ENCODE data around the gene NUAK2. TPM values are rescaled to one million over a fixed set of nuclear protein-coding genes. Genes with fewer than 3 reads are reported as not detected.
"Not testable (repeated sequence)": the region's sequence is repeated elsewhere in the genome, so short reads cannot be mapped to it uniquely, and the experiment has no call there.

NUAK2 gene
- total RNA-seq: 1.2 and 1.8 TPM in 2 replicates

- DNase-seq (ENCODE audit: low read depth, low spot score): peak; percentile 67
These were observed at the start of gene NUAK2 for GRCh38 chr1:205321162-205321958. Gene NUAK2 (minus strand): TSS chr1:205321745. CDS start chr1:205321628, 117 bp downstream.

GRCh38 chr1:205370780-205371179 lies 49.2 kb upstream of the NUAK2 start:
- no peak for DNase-seq (ENCODE audit: low read depth, low spot score)

GRCh38 chr1:205369701-205370123 lies 48.2 kb upstream of the NUAK2 start:
- no peak for DNase-seq (ENCODE audit: low read depth, low spot score)

GRCh38 chr1:205368478-205368877 lies 46.9 kb upstream of the NUAK2 start:
- no peak for DNase-seq (ENCODE audit: low read depth, low spot score)

GRCh38 chr1:205365945-205366463 lies 44.5 kb upstream of the NUAK2 start:
- DNase-seq (ENCODE audit: low read depth, low spot score): no peak

GRCh38 chr1:205365086-205365485 lies 43.5 kb upstream of the NUAK2 start:
- not testable (repeated sequence) for DNase-seq (ENCODE audit: low read depth, low spot score)

- DNase-seq (ENCODE audit: low read depth, low spot score): no peak
These were observed 39.3 kb upstream of the NUAK2 start for GRCh38 chr1:205360891-205361290.

GRCh38 chr1:205359771-205360565 lies 38.4 kb upstream of the NUAK2 start:
- no peak for DNase-seq (ENCODE audit: low read depth, low spot score)

- DNase-seq (ENCODE audit: low read depth, low spot score): no peak
These were observed 37.0 kb upstream of the NUAK2 start for GRCh38 chr1:205358579-205358978.

- DNase-seq (ENCODE audit: low read depth, low spot score): no peak
These were observed 36.0 kb upstream of the NUAK2 start for GRCh38 chr1:205357567-205357966.

- DNase-seq (ENCODE audit: low read depth, low spot score): no peak
These were observed 35.0 kb upstream of the NUAK2 start, which contains the start of gene KLHDC8A for GRCh38 chr1:205356440-205357139. Gene KLHDC8A (minus strand): TSS chr1:205356922. CDS start chr1:205343604, 13,318 bp downstream.

GRCh38 chr1:205355075-205355453 lies 33.5 kb upstream of the NUAK2 start:
- no peak for DNase-seq (ENCODE audit: low read depth, low spot score)

GRCh38 chr1:205354259-205355074 lies 32.9 kb upstream of the NUAK2 start:
- DNase-seq (ENCODE audit: low read depth, low spot score): peak; percentile 22

- no peak for DNase-seq (ENCODE audit: low read depth, low spot score)
These were observed 32.1 kb upstream of the NUAK2 start for GRCh38 chr1:205353612-205354011.

GRCh38 chr1:205353191-205353590 lies 31.6 kb upstream of the NUAK2 start:
- no peak for DNase-seq (ENCODE audit: low read depth, low spot score)

GRCh38 chr1:205351984-205352713 lies 30.6 kb upstream of the NUAK2 start:
- no peak for DNase-seq (ENCODE audit: low read depth, low spot score)

- DNase-seq (ENCODE audit: low read depth, low spot score): no peak
These were observed 29.2 kb upstream of the NUAK2 start for GRCh38 chr1:205350691-205351141.

- no peak for DNase-seq (ENCODE audit: low read depth, low spot score)
These were observed 28.6 kb upstream of the NUAK2 start for GRCh38 chr1:205350124-205350523.

GRCh38 chr1:205348554-205349487 lies 27.3 kb upstream of the NUAK2 start:
- no peak for DNase-seq (ENCODE audit: low read depth, low spot score)

Measured in pulmonary artery endothelial cell (primary cell).